ENCODE data around the gene PNMA8B.

The PNMA8B gene

DNA sequence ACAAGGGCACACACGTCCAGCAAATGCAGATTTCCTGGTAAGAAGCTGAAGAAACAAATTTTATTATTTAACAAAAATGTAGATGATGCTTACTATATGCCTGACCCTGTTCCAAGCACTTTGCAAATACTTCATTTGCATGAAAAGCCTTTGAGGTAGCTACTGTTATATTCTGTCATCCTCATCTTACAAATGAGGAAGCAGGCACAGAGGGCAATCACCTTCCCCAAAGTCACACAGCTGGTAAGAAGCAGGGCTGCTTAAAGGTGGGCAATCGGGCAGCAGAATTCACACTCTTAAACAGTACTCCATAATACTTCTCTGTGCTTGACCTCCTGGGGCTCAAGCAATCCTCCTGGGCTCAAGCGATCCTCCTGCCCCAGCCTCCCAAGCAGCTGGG lies 48.7 kb downstream of the PNMA8B start:
- TF ChIP-seq, protein P1, sequence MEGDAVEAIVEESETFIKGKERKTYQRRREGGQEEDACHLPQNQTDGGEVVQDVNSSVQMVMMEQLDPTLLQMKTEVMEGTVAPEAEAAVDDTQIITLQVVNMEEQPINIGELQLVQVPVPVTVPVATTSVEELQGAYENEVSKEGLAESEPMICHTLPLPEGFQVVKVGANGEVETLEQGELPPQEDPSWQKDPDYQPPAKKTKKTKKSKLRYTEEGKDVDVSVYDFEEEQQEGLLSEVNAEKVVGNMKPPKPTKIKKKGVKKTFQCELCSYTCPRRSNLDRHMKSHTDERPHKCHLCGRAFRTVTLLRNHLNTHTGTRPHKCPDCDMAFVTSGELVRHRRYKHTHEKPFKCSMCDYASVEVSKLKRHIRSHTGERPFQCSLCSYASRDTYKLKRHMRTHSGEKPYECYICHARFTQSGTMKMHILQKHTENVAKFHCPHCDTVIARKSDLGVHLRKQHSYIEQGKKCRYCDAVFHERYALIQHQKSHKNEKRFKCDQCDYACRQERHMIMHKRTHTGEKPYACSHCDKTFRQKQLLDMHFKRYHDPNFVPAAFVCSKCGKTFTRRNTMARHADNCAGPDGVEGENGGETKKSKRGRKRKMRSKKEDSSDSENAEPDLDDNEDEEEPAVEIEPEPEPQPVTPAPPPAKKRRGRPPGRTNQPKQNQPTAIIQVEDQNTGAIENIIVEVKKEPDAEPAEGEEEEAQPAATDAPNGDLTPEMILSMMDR (IDR thresholded peaks at IDR 0.05; ENCODE audit: unreplicated experiment in 3 of 3): no peak
- Mint-ChIP-seq H3K36me3 (ENCODE audit: low read depth) (peaks cover 4% of the 10 kb centered on the region), H3K4me3 (no peak overlapping the region), H3K4me1 (peaks cover 56% of the 10 kb centered on the region), H3K27me3 (ENCODE audit: low read depth) (peaks cover 5% of the 10 kb centered on the region), H3K9me3 (peaks cover 12% of the 10 kb centered on the region), H3K27ac (peak overlapping the region in 2 of 3 experiments; percentile 31 to 95)

DNA sequence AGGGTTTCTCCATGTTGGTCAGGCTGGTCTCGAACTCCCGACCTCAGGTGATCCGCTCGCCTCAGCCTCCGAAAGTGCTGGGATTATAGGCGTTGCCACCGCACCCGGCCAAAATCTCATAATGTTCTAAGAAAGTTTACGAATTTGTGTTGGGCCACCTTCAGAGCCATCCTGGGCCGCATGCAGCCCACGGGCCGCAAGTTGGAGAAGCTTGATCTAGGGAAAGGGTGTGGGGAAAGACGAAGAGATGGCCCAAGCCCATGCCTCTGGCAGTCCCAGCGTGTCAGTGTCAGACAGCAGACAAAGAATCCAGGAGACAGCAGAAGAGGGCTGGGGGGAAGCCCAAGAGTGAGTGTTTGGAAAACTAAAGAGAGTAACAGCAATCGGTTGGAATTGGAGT lies 49.6 kb downstream of the PNMA8B start:
- TF ChIP-seq, protein P1 (IDR thresholded peaks at IDR 0.05; ENCODE audit: unreplicated experiment in 3 of 3): no peak
- H3K9me3 Mint-ChIP-seq: peaks cover 10% of the 10 kb centered on the region
- peak overlapping the region in 1 of 3 experiments; percentile 30 for H3K4me3 Mint-ChIP-seq
- H3K27me3 Mint-ChIP-seq (ENCODE audit: low read depth): peaks cover 5% of the 10 kb centered on the region
- peak overlapping the region; percentile 22 to 95 (median 91) for H3K27ac Mint-ChIP-seq
- peaks cover 54% of the 10 kb centered on the region for H3K4me1 Mint-ChIP-seq
- peaks cover 4% of the 10 kb centered on the region for H3K36me3 Mint-ChIP-seq (ENCODE audit: low read depth)

DNA sequence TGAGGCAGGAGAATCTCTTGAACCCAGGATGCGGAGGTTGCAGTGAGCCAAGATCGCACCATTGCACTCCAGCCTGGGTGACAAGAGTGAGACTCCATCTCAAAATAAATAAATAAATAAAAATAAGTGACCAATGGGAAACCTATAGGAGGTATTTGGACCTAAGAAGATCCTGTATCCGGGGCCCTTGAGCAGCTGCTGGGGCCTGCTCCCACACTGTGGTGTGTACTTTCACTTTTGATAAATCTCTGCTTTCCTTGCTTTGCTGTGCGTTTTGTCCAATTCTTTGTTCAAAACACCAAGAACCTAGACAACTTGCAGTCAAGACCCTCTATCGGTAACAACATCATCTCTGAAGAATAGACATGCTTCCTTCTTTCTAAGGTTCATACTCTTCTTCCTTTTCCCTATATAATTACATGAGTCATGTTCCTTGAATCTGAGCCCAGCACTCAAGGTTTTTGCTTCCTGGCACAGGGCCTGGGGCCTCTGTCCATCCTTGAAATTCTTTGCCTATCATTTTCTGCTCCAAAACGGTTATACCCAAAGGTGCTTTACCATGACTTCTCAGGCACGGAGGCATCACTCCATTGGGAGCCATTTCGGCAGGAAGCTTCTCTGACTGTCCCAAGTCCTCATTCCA lies 52.7 kb downstream of the PNMA8B start:
- H3K9me3 Mint-ChIP-seq: peaks cover 3% of the 10 kb centered on the region
- TF ChIP-seq, protein P1 (IDR thresholded peaks at IDR 0.05; ENCODE audit: unreplicated experiment in 3 of 3): no peak
- peaks cover 39% of the 10 kb centered on the region for H3K4me1 Mint-ChIP-seq
- H3K4me3 Mint-ChIP-seq: peak overlapping the region in 2 of 3 experiments; percentile 32 to 38
- H3K27me3 Mint-ChIP-seq (ENCODE audit: low read depth): peaks cover 5% of the 10 kb centered on the region
- no peaks in the 10 kb centered on the region for H3K36me3 Mint-ChIP-seq (ENCODE audit: low read depth)
- peak overlapping the region; percentile 19 to 96 (median 94) for H3K27ac Mint-ChIP-seq

- no peaks in the 10 kb centered on the region for H3K36me3 Mint-ChIP-seq (ENCODE audit: low read depth)
- peak overlapping the region in 2 of 3 experiments; percentile 96 for H3K27ac Mint-ChIP-seq
- no peaks in the 10 kb centered on the region for H3K9me3 Mint-ChIP-seq
- H3K4me3 Mint-ChIP-seq: peak overlapping the region in 1 of 3 experiments; percentile 68
- TF ChIP-seq, protein P1 (IDR thresholded peaks at IDR 0.05; ENCODE audit: unreplicated experiment in 3 of 3): no peak
- H3K4me1 Mint-ChIP-seq: peaks cover 36% of the 10 kb centered on the region
- no peaks in the 10 kb centered on the region for H3K27me3 Mint-ChIP-seq (ENCODE audit: low read depth)
Observed at GRCh38 chr19:46441866-46442265, 53.8 kb downstream of the PNMA8B start.
